ENCODE measurements around the gene BUD31.
"Not testable (repeated sequence)": the region's sequence is repeated elsewhere in the genome, so short reads cannot be mapped to it uniquely, and the experiment has no call there.

The BUD31 gene

GRCh38 chr7:99408379-99409191, at the start of gene BUD31, which contains the start of gene PDAP1:
Gene BUD31, plus strand, starts transcription at chr7:99408969. Its CDS starts 2,124 bp downstream, at chr7:99411093.
Gene PDAP1, minus strand, starts transcription at chr7:99408597. Its CDS starts 49 bp downstream, at chr7:99408548.
- DNase-seq: peak; percentile 95

- no peak for DNase-seq
These were observed 49.2 kb upstream of the BUD31 start for GRCh38 chr7:99359465-99360154.

- no peak for DNase-seq
These were observed 46.0 kb upstream of the BUD31 start for GRCh38 chr7:99362801-99363200.

GRCh38 chr7:99363286-99363685, 45.5 kb upstream of the BUD31 start:
- no peak for DNase-seq

- DNase-seq: no peak
These were observed 43.2 kb upstream of the BUD31 start for GRCh38 chr7:99365318-99366141.

GRCh38 chr7:99366646-99367045, 42.1 kb upstream of the BUD31 start:
- DNase-seq: no peak

- DNase-seq: no peak
These were observed 39.9 kb upstream of the BUD31 start for GRCh38 chr7:99368750-99369389.

GRCh38 chr7:99369767-99370391, 38.9 kb upstream of the BUD31 start:
- DNase-seq: peak; percentile 69

- DNase-seq: no peak
These were observed 37.3 kb upstream of the BUD31 start for GRCh38 chr7:99371376-99371920.

- no peak for DNase-seq
These were observed 36.3 kb upstream of the BUD31 start for GRCh38 chr7:99372275-99373090.

- DNase-seq: no peak
These were observed 35.4 kb upstream of the BUD31 start for GRCh38 chr7:99373091-99374066.

GRCh38 chr7:99374111-99375064, 34.4 kb upstream of the BUD31 start, which contains the start of gene ARPC1B:
Gene ARPC1B, plus strand, starts transcription at chr7:99374730. Its CDS starts 10,985 bp downstream, at chr7:99385715.
- peak; percentile 87 for DNase-seq

- peak; percentile 88 for DNase-seq
These were observed 33.5 kb upstream of the BUD31 start for GRCh38 chr7:99375070-99375807.

GRCh38 chr7:99379043-99379577, 29.7 kb upstream of the BUD31 start:
- peak; percentile 86 for DNase-seq

GRCh38 chr7:99379693-99380031, 29.1 kb upstream of the BUD31 start:
- not testable (repeated sequence) for DNase-seq

- peak; percentile 66 for DNase-seq
These were observed 28.5 kb upstream of the BUD31 start for GRCh38 chr7:99380032-99380822.

Measured in femur (tissue), 1 donor.